ENCODE measurements around the gene SLC35E1.

GRCh38 chr19:16527971-16528521, 44.2 kb downstream of the SLC35E1 start:
- peak; percentile 21 for TF ChIP-seq CTCF (IDR thresholded peaks at IDR 0.05; ENCODE audit: insufficient read depth, low read depth, low read length)
- TF ChIP-seq EZH2 (IDR thresholded peaks at IDR 0.05; ENCODE audit: insufficient read depth, low read length): no peak

All from astrocyte (in vitro differentiated cells and primary cell).